ENCODE data around the gene TLE3.

TLE3 gene

DNA sequence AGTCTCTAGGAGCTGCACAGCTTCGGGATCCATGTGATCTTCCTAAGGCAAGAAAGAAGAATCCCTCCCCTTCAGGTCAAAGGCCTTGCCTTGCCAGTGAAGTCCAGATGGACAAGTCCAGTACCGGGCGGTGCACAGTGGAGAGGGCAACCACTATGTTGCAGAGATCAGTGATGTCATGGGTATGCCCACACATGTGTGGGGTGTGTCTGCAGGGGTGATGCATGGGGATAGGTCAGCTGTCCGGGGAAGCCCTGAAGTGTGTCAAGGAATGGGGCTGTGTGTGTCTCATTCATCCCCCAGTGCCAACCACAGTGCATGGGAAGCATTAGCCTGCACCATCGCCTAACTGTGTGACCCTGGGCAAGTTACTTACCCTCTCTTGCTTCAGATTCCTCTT, 66.5 kb downstream of the TLE3 start:
- Histone ChIP-seq H3K27ac (no peak overlapping the region), H3K36me3 (no peaks in the 10 kb centered on the region), H3K9me3 (ENCODE audit: severe bottlenecking) (no peaks in the 10 kb centered on the region), H3K4me3 (ENCODE audit: low read depth, low read length) (no peak overlapping the region), H3K27me3 (ENCODE audit: insufficient read depth, low read depth, severe bottlenecking) (no peaks in the 10 kb centered on the region)
- no peak for DNase-seq
- TF ChIP-seq CTCF (IDR thresholded peaks at IDR 0.05; ENCODE audit: low read depth, low read length) = no peak

- Histone ChIP-seq H3K27me3 (ENCODE audit: insufficient read depth, low read depth, severe bottlenecking) (no peaks in the 10 kb centered on the region), H3K4me3 (ENCODE audit: low read depth, low read length) (no peak overlapping the region), H3K27ac (no peak overlapping the region), H3K36me3 (no peaks in the 10 kb centered on the region), H3K9me3 (ENCODE audit: severe bottlenecking) (no peaks in the 10 kb centered on the region)
- DNase-seq = no peak
- no peak for TF ChIP-seq CTCF (IDR thresholded peaks at IDR 0.05; ENCODE audit: low read depth, low read length)
These were observed 66.9 kb downstream of the TLE3 start for GRCh38 chr15:70030851-70031250.

- peak; percentile 65 for DNase-seq
- Histone ChIP-seq H3K36me3 (no peaks in the 10 kb centered on the region), H3K9me3 (ENCODE audit: severe bottlenecking) (no peaks in the 10 kb centered on the region), H3K27ac (peak overlapping the region; percentile 13), H3K4me3 (ENCODE audit: low read depth, low read length) (no peak overlapping the region), H3K27me3 (ENCODE audit: insufficient read depth, low read depth, severe bottlenecking) (no peaks in the 10 kb centered on the region)
- TF ChIP-seq CTCF (IDR thresholded peaks at IDR 0.05; ENCODE audit: low read depth, low read length) = peak; percentile 31
These were observed 68.4 kb downstream of the TLE3 start for GRCh38 chr15:70029297-70029701.

DNA sequence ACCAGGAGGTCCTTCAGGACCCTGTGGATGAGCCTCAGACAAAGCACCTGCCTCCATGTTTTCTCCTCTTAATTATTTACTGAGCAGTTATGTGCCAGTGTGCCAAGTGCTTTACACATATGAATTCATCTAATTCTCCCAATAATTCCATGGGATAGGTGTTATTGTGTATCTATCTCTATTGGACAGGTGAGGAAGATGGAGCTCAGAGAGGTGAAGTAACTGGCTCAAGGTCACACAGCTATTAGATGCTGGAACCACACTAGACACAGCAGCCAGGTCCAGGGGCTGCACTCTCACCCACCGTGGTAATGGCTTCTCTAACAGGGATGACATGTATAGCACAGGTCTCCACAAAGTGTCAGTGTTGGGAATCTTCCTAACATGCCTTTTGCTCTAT, 70.2 kb downstream of the TLE3 start:
- H3K27me3 ChIP-seq (ENCODE audit: insufficient read depth, low read depth, severe bottlenecking) = no peaks in the 10 kb centered on the region
- no peaks in the 10 kb centered on the region for H3K36me3 ChIP-seq
- no peak for TF ChIP-seq CTCF (IDR thresholded peaks at IDR 0.05; ENCODE audit: low read depth, low read length)
- DNase-seq = no peak
- H3K4me3 ChIP-seq (ENCODE audit: low read depth, low read length) = no peak overlapping the region
- H3K27ac ChIP-seq = no peak overlapping the region
- no peaks in the 10 kb centered on the region for H3K9me3 ChIP-seq (ENCODE audit: severe bottlenecking)

GRCh38 chr15:70026991-70027390, 70.7 kb downstream of the TLE3 start:
- no peak for TF ChIP-seq CTCF (IDR thresholded peaks at IDR 0.05; ENCODE audit: low read depth, low read length)
- no peaks in the 10 kb centered on the region for H3K27me3 ChIP-seq (ENCODE audit: insufficient read depth, low read depth, severe bottlenecking)
- no peak overlapping the region for H3K27ac ChIP-seq
- H3K36me3 ChIP-seq = no peaks in the 10 kb centered on the region
- H3K4me3 ChIP-seq (ENCODE audit: low read depth, low read length) = no peak overlapping the region
- no peaks in the 10 kb centered on the region for H3K9me3 ChIP-seq (ENCODE audit: severe bottlenecking)
- DNase-seq = no peak
